ENCODE data around the gene TSC2.

Gene TSC2

GRCh38 chr16:2079311-2079800 lies 31.6 kb downstream of the TSC2 start:
- H3K4me1 ChIP-seq (ENCODE audit: low read depth, poor library complexity, severe bottlenecking), result no peaks in the 10 kb centered on the region
- H4K20me1 ChIP-seq (ENCODE audit: insufficient read depth), result no peaks in the 10 kb centered on the region
- no peak overlapping the region for H3K27ac ChIP-seq
- no peak overlapping the region for H3K9ac ChIP-seq
- no peaks in the 10 kb centered on the region for H3K79me2 ChIP-seq (ENCODE audit: insufficient read depth, low read depth)
- no peak overlapping the region for H3K4me3 ChIP-seq (IDR thresholded peaks at IDR 0.05; ENCODE audit: insufficient read depth, low read depth, low read length)
- no peaks in the 10 kb centered on the region for H3K27me3 ChIP-seq (ENCODE audit: insufficient read depth, low read depth)
- H3K36me3 ChIP-seq (ENCODE audit: insufficient read depth), result no peaks in the 10 kb centered on the region
- TF ChIP-seq CTCF (conservative IDR thresholded peaks at IDR 0.05; ENCODE audit: low read depth, low read length), result no peak
- H2AFZ ChIP-seq (ENCODE audit: low read depth), result no peak overlapping the region
- no peak overlapping the region for H3K4me2 ChIP-seq

DNA sequence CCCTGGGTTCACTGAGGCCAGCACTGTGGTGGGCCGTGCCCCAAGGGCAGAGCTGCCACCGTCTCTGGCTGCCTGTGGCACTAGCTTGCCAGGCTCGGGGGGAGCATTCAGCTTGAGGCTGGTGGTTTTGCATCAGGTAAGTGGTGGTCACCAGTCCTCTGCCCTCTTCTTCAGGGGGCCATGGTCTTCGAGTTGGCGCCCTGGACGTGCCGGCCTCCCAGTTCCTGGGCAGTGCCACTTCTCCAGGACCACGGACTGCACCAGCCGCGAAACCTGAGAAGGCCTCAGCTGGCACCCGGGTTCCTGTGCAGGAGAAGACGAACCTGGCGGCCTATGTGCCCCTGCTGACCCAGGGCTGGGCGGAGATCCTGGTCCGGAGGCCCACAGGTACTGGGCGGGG lies 32.2 kb downstream of the TSC2 start:
- Histone ChIP-seq H3K79me2 (ENCODE audit: insufficient read depth, low read depth) (no peaks in the 10 kb centered on the region), H3K27me3 (ENCODE audit: insufficient read depth, low read depth) (no peaks in the 10 kb centered on the region), H3K9ac (no peak overlapping the region), H3K4me3 (IDR thresholded peaks at IDR 0.05; ENCODE audit: insufficient read depth, low read depth, low read length) (no peak overlapping the region), H3K4me2 (no peak overlapping the region), H2AFZ (ENCODE audit: low read depth) (no peak overlapping the region), H3K4me1 (ENCODE audit: low read depth, poor library complexity, severe bottlenecking) (no peaks in the 10 kb centered on the region), H3K27ac (no peak overlapping the region), H4K20me1 (ENCODE audit: insufficient read depth) (no peaks in the 10 kb centered on the region), H3K36me3 (ENCODE audit: insufficient read depth) (no peaks in the 10 kb centered on the region)
- no peak for TF ChIP-seq CTCF (conservative IDR thresholded peaks at IDR 0.05; ENCODE audit: low read depth, low read length)

GRCh38 chr16:2081201-2082084 lies 33.7 kb downstream of the TSC2 start:
- no peaks in the 10 kb centered on the region for H3K4me1 ChIP-seq (ENCODE audit: low read depth, poor library complexity, severe bottlenecking)
- no peak overlapping the region for H3K27ac ChIP-seq
- no peak overlapping the region for H3K4me2 ChIP-seq
- H2AFZ ChIP-seq (ENCODE audit: low read depth), result no peak overlapping the region
- H3K27me3 ChIP-seq (ENCODE audit: insufficient read depth, low read depth), result no peaks in the 10 kb centered on the region
- H4K20me1 ChIP-seq (ENCODE audit: insufficient read depth), result no peaks in the 10 kb centered on the region
- H3K79me2 ChIP-seq (ENCODE audit: insufficient read depth, low read depth), result no peaks in the 10 kb centered on the region
- H3K9ac ChIP-seq, result no peak overlapping the region
- no peak for TF ChIP-seq CTCF (conservative IDR thresholded peaks at IDR 0.05; ENCODE audit: low read depth, low read length)
- H3K4me3 ChIP-seq (IDR thresholded peaks at IDR 0.05; ENCODE audit: insufficient read depth, low read depth, low read length), result no peak overlapping the region
- H3K36me3 ChIP-seq (ENCODE audit: insufficient read depth), result no peaks in the 10 kb centered on the region

DNA sequence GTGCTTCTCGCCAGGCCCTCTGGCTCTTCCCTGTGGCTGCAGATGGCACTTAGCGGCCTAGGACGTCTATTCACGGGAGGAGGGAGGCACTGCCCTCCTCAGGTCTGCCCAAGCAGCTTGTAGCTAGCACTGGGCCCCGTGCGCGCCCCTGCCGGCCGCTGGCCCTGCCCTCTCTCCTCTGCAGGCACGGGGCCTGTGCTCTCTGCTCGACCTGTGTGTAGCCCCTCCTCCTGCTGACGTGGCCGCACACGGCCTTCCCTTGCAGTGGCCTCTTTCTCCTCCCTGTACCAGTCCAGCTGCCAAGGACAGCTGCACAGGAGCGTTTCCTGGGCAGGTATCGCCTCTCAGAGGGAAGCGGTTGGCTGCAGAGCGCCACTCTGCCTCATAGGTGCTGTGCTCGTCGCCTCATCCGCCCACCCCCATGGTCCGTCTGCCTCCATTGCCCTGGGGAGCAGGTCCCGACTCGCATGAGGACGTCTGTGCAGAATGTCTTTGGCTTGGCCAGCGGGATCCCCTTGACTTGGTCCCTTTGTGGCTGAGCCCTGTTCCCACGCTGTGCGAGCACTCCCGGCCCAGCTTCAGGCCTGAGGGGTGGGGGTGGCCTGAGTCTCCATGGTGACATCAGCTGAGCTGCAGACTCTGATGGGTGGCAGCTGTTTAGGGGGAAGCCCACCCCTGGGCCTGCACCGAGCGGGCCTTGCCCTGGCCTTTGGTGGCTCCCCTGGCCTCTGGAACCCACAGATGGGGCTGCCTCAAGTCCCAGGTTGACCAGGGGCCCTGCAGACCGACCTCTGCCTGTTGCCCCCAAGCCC lies 34.6 kb downstream of the TSC2 start:
- no peaks in the 10 kb centered on the region for H4K20me1 ChIP-seq (ENCODE audit: insufficient read depth)

More for the DNA sequence above, 34.6 kb downstream of the TSC2 start:
- TF ChIP-seq CTCF (conservative IDR thresholded peaks at IDR 0.05; ENCODE audit: low read depth, low read length), result no peak
- Histone ChIP-seq H3K4me1 (ENCODE audit: low read depth, poor library complexity, severe bottlenecking) (no peaks in the 10 kb centered on the region), H3K27me3 (ENCODE audit: insufficient read depth, low read depth) (no peaks in the 10 kb centered on the region), H3K27ac (no peak overlapping the region), H3K4me3 (IDR thresholded peaks at IDR 0.05; ENCODE audit: insufficient read depth, low read depth, low read length) (no peak overlapping the region), H3K9ac (no peak overlapping the region), H3K4me2 (no peak overlapping the region), H2AFZ (ENCODE audit: low read depth) (no peak overlapping the region), H3K36me3 (ENCODE audit: insufficient read depth) (no peaks in the 10 kb centered on the region), H3K79me2 (ENCODE audit: insufficient read depth, low read depth) (no peaks in the 10 kb centered on the region)

Data from KMS-11 (cell line).